ENCODE results near the gene TCF12.
"Not testable (repeated sequence)": the region's sequence is repeated elsewhere in the genome, so short reads cannot be mapped to it uniquely, and the experiment has no call there.

The TCF12 gene

GRCh38 chr15:56946150-56946549 is 27.7 kb downstream of the TCF12 start:
- DNase-seq, result no peak

- DNase-seq, result no peak
Measured at GRCh38 chr15:56948000-56948763, 29.7 kb downstream of the TCF12 start.

GRCh38 chr15:56948764-56949101 is 30.3 kb downstream of the TCF12 start:
- no peak for DNase-seq

GRCh38 chr15:56950979-56951378 is 32.5 kb downstream of the TCF12 start:
- no peak for DNase-seq

- DNase-seq, result no peak
Measured at GRCh38 chr15:56953790-56954189, 35.3 kb downstream of the TCF12 start.

GRCh38 chr15:56955011-56955410 is 36.6 kb downstream of the TCF12 start:
- not testable (repeated sequence) for DNase-seq

GRCh38 chr15:56956538-56956937 is 38.1 kb downstream of the TCF12 start:
- DNase-seq, result no peak

GRCh38 chr15:56957812-56958406 is 39.5 kb downstream of the TCF12 start:
- DNase-seq, result no peak

- no peak for DNase-seq
Measured at GRCh38 chr15:56959318-56959648, 40.8 kb downstream of the TCF12 start.

GRCh38 chr15:56960116-56960515 is 41.7 kb downstream of the TCF12 start:
- DNase-seq, result no peak

GRCh38 chr15:56963126-56963525 is 44.7 kb downstream of the TCF12 start:
- DNase-seq, result no peak

GRCh38 chr15:56963710-56964109 is 45.3 kb downstream of the TCF12 start:
- no peak for DNase-seq

GRCh38 chr15:56964182-56964581 is 45.7 kb downstream of the TCF12 start:
- no peak for DNase-seq

GRCh38 chr15:56965231-56966013 is 47.0 kb downstream of the TCF12 start:
- DNase-seq, result no peak

- DNase-seq, result no peak
Measured at GRCh38 chr15:56967336-56967735, 48.9 kb downstream of the TCF12 start.

GRCh38 chr15:56968256-56968655 is 49.8 kb downstream of the TCF12 start:
- DNase-seq, result no peak

GRCh38 chr15:56968821-56969220 is 50.4 kb downstream of the TCF12 start:
- no peak for DNase-seq

GRCh38 chr15:56969265-56969895 is 50.9 kb downstream of the TCF12 start:
- DNase-seq, result no peak

GRCh38 chr15:56971571-56971970 is 53.1 kb downstream of the TCF12 start:
- DNase-seq, result no peak

GRCh38 chr15:56972016-56972415 is 53.6 kb downstream of the TCF12 start:
- no peak for DNase-seq

- no peak for DNase-seq
Measured at GRCh38 chr15:56972426-56972825, 54.0 kb downstream of the TCF12 start.

GRCh38 chr15:56973463-56973862 is 55.0 kb downstream of the TCF12 start:
- no peak for DNase-seq

- DNase-seq, result no peak
Measured at GRCh38 chr15:56977232-56977631, 58.8 kb downstream of the TCF12 start.

All from right kidney (tissue), 1 donor.